GM12892 (cell line): ENCODE data around the gene ANO2.

Experiments
- POLR2A ChIP-seq: IDR thresholded peaks from 2 replicates; pipeline ENCODE4 v1.6.1; 2011; ENCODE audit warnings: low read depth, low read length, control low read depth
- POLR2AphosphoS5 ChIP-seq: IDR thresholded peaks from 2 replicates; pipeline ENCODE4 v1.6.1; 2011; ENCODE audit warnings: low read depth, low read length, control low read depth
- TAF1 ChIP-seq: IDR thresholded peaks from 2 replicates; pipeline ENCODE4 v1.6.1; 2011; ENCODE audit warnings: low read depth, mild to moderate bottlenecking, control low read depth, low read length, borderline replicate concordance

GRCh38 chr12:5571115-5571514 lies 373.9 kb downstream of the ANO2 start:
- no peak for TF ChIP-seq POLR2A
- TF ChIP-seq POLR2AphosphoS5 = no peak
- TF ChIP-seq TAF1 = no peak
